OCI-LY7 (cell line): Measurements from ENCODE around the gene LYPLA2. TPM values are rescaled to one million over a fixed set of nuclear protein-coding genes. Genes with fewer than 3 reads are reported as not detected.

Source experiments
- BruUV-seq: library from RNA; stranded (reverse); fragments of 400-500 nt; replicated peaks from 2 replicates; lab custom pipeline; 2021; lab: Mats Ljungman, UMichigan
- CTCF ChIA-PET: fragments of 300-600 bp; sonication (Branson Sonifier 250); formaldehyde crosslinking; loops from one replicate; lab custom pipeline; 2022; ENCODE audit warnings: antibody characterized with exemption; ENCODE audit not compliant: unreplicated experiment; lab: Charles Lee
- POLR2A ChIA-PET: fragments of 300-600 bp; sonication (Branson Sonifier 250); formaldehyde crosslinking; loops from one replicate; lab custom pipeline; 2022; ENCODE audit warnings: antibody characterized with exemption; lab: Charles Lee
- DNase-seq: peaks from one replicate; pipeline ENCODE4 v3.0.0-alpha.2; 2015; ENCODE audit warnings: low spot score
- H2AFZ ChIP-seq: fragments of 200-600 bp; sonication (generic), shearing (Covaris generic); 2 replicates; pipeline ENCODE4 v1.6.1; 2014; ENCODE audit warnings: mild to moderate bottlenecking, antibody characterized with exemption, low read length, moderate library complexity
- H3K27ac ChIP-seq: fragments of 200-600 bp; sonication (generic); 2 replicates; pipeline ENCODE4 v1.5.1; 2014; ENCODE audit warnings: mixed run types, low read depth, mild to moderate bottlenecking, moderate library complexity, low read length, inconsistent platforms; ENCODE audit not compliant: poor library complexity, severe bottlenecking
- H3K36me3 ChIP-seq: fragments of 200-600 bp; sonication (generic); 2 replicates; pipeline ENCODE4 v1.6.1; 2014; ENCODE audit warnings: mild to moderate bottlenecking, antibody characterized with exemption, low read length, moderate library complexity, mixed read lengths; ENCODE audit not compliant: insufficient read depth
- H3K4me1 ChIP-seq: fragments of 200-600 bp; sonication (generic); 2 replicates; pipeline ENCODE4 v1.5.1; 2014; ENCODE audit warnings: mild to moderate bottlenecking, low read length; ENCODE audit not compliant: insufficient read depth, poor library complexity, severe bottlenecking
- H3K4me2 ChIP-seq: fragments of 200-600 bp; sonication (generic); 2 replicates; pipeline ENCODE4 v1.6.1; 2014; ENCODE audit warnings: mild to moderate bottlenecking, low read length
- H3K4me3 ChIP-seq: fragments of 200-600 bp; sonication (generic); 2 replicates; pipeline ENCODE4 v1.5.1; 2014; ENCODE audit warnings: mild to moderate bottlenecking, low read depth, low read length; ENCODE audit not compliant: poor library complexity, severe bottlenecking
- H3K79me2 ChIP-seq: fragments of 200-600 bp; sonication (generic); 2 replicates; pipeline ENCODE4 v1.6.1; 2016; ENCODE audit warnings: low read depth, mild to moderate bottlenecking, low read length, moderate library complexity, mixed read lengths; ENCODE audit not compliant: insufficient read depth
- H3K9me2 ChIP-seq: fragments of 200-600 bp; sonication (generic); 2 replicates; pipeline ENCODE4 v1.6.1; 2016; ENCODE audit warnings: mild to moderate bottlenecking, low read length, mixed read lengths; ENCODE audit not compliant: insufficient read depth
- H3K9me3 ChIP-seq: fragments of 200-600 bp; sonication (generic); 2 replicates; pipeline ENCODE4 v1.6.1; 2014; ENCODE audit warnings: mild to moderate bottlenecking, mixed run types, low read length, mixed read lengths
- H4K20me1 ChIP-seq: fragments of 200-600 bp; sonication (generic); 2 replicates; pipeline ENCODE4 v1.6.1; 2014; ENCODE audit warnings: mild to moderate bottlenecking, antibody characterized with exemption, low read length, moderate library complexity, mixed read lengths; ENCODE audit not compliant: insufficient read depth
- CTCF ChIP-seq: fragments of 200-600 bp; sonication (generic); conservative IDR thresholded peaks from 2 replicates; pipeline ENCODE4 v1.5.1; 2014; ENCODE audit warnings: mild to moderate bottlenecking, antibody characterized with exemption, low read length, moderate library complexity, mixed read lengths
- EZH2phosphoT487 ChIP-seq: fragments of 200-600 bp; sonication (generic); IDR thresholded peaks from 2 replicates; pipeline ENCODE4 v1.6.1; 2018; ENCODE audit warnings: low read depth, borderline replicate concordance, mild to moderate bottlenecking, mixed run types, antibody characterized with exemption, low read length, moderate library complexity, mixed read lengths
- intact Hi-C: fragments of 100-400 bp; cut with micrococcal nuclease; formaldehyde crosslinking; loops from one replicate; pipeline ENCODE4 v1.10.0; 2022; ENCODE audit not compliant: unreplicated experiment
- total RNA-seq, 2 experiments: library from RNA; depleted of rRNA in 1 of 2; stranded (reverse); fragments of >200 nt in 1 of 2; shearing (Covaris generic) in 1 of 2; gene quantifications; 2 replicates each; pipeline ENCODE4 v1.2.3, GENCODE V29; 2014 to 2022

Gene LYPLA2
- total RNA-seq, 2 experiments from 2014 or later: 68.3 to 91.2 TPM

DNA sequence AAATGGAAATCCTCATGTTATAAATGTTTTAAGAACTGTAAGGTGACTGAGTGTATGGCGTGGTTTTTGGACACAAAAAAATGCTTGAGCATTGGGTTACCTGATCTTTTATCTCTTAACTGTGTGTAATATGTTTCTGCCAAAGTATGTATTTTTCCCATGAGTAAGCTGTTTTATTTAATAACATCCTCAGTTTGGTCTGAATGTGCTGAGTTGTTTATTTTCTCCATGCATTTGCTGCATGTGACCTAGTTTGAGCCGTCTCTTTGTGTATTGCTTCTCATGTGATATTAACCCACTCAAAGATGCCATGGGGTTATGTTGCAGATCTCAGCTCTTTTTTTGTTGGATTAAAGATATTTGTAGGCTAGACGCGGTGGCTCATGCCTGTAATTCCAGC lies 6.1 kb upstream of the LYPLA2 start:
- Histone ChIP-seq H3K4me1 (peaks cover 5% of the 10 kb centered on the region), H3K4me3 (no peak overlapping the region), H3K9me2 (no peaks in the 10 kb centered on the region), H3K9me3 (no peaks in the 10 kb centered on the region), H2AFZ (no peak overlapping the region), H3K79me2 (peaks cover 24% of the 10 kb centered on the region; the same call in 1 of the 2 replicates), H3K27ac (no peak overlapping the region), H3K36me3 (peaks cover 87% of the 10 kb centered on the region), H3K4me2 (no peak overlapping the region), H4K20me1 (no peaks in the 10 kb centered on the region)
- ChIA-PET POLR2A (interaction anchor here (0.7 kb wide), 1 partner anchor 154 kb away, joined by 3 read pairs; no protein-coding TSS in a partner anchor), CTCF (no interaction called here)
- intact Hi-C loops: no loop called here
- no peak for DNase-seq
- no peak for TF ChIP-seq CTCF
- no peak for TF ChIP-seq EZH2phosphoT487
- no TSS peak for BruUV-seq

DNA sequence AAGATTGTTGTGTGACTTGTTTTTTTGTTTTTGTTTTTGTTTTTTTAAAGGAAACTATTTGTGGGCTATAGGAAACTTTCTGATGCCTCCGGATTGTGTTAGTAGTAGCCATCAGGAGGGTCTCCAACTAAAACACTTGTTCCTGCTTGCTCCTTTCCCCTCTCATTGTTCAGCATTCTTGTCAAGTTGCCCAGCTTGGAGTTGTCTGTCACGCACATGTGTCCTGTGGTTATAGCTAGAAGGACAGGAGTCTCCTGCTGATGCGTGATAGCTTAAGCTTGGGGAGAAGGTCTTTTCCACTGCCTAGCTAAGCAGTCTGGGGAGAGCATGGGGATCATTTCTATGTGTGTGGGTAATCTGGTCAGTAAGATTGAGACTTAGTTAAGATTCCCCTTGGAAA lies 3.2 kb upstream of the LYPLA2 start:
- Histone ChIP-seq H3K9me3 (no peaks in the 10 kb centered on the region), H2AFZ (no peak overlapping the region), H3K4me3 (no peak overlapping the region), H3K4me1 (peaks cover 14% of the 10 kb centered on the region), H3K4me2 (no peak overlapping the region), H3K36me3 (peaks cover 61% of the 10 kb centered on the region), H3K79me2 (peaks cover 22% of the 10 kb centered on the region; the same call in 1 of the 2 replicates), H3K27ac (no peak overlapping the region), H3K9me2 (no peaks in the 10 kb centered on the region), H4K20me1 (no peaks in the 10 kb centered on the region)
- BruUV-seq: TSS peak; percentile 89
- POLR2A ChIA-PET: interaction anchor here (1.0 to 1.2 kb wide), 3 partner anchors 10 to 143 kb away, joined by 3 to 4 read pairs (median 3); partner anchors contain the start of gene PITHD1
- no peak for DNase-seq
- no peak for TF ChIP-seq CTCF
- no peak for TF ChIP-seq EZH2phosphoT487
- intact Hi-C loops: no loop called here
- CTCF ChIA-PET: interaction anchor here (0.6 kb wide), 1 partner anchor 8 kb away, joined by 4 read pairs; no protein-coding TSS in a partner anchor

DNA sequence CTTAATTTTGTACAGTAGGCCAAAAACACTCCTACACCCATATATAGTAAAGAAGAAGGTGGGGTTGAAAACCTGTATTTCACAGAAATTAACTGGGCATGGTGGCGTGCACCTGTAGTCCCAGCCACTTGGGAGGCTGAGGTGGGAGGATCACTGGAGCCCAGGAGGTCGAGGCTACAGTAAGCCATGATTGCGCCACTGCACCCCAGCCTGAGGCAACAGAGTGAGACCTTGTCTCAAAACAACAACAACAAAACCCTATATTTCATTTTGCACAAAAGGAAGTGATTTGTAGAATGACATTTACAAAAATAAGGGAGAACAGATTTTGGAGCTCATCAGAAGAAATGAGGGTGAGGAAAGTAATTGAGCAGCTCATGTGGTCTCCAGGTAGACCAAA lies 2.2 kb upstream of the LYPLA2 start:
- intact Hi-C loops: no loop called here
- DNase-seq: no peak
- Histone ChIP-seq H3K4me3 (no peak overlapping the region), H3K36me3 (peaks cover 66% of the 10 kb centered on the region), H3K4me1 (peaks cover 14% of the 10 kb centered on the region), H4K20me1 (no peaks in the 10 kb centered on the region), H2AFZ (no peak overlapping the region), H3K9me2 (no peaks in the 10 kb centered on the region), H3K79me2 (peaks cover 24% of the 10 kb centered on the region; the same call in 1 of the 2 replicates), H3K4me2 (no peak overlapping the region), H3K27ac (no peak overlapping the region), H3K9me3 (no peaks in the 10 kb centered on the region)
- POLR2A ChIA-PET: interaction anchor here (0.7 to 1.2 kb wide), 4 partner anchors 11 to 184 kb away, joined by 3 to 4 read pairs (median 3); partner anchors contain the start of gene PITHD1
- CTCF ChIA-PET: no interaction called here
- no TSS peak for BruUV-seq
- TF ChIP-seq CTCF (no peak), EZH2phosphoT487 (no peak)
